Measurements from ENCODE around the gene TEX11. TPM values are rescaled to one million over a fixed set of nuclear protein-coding genes. Genes with fewer than 3 reads are reported as not detected.
"Not testable (repeated sequence)": the region's sequence is repeated elsewhere in the genome, so short reads cannot be mapped to it uniquely, and the experiment has no call there.

The TEX11 gene
- total and polyA plus RNA-seq, 4 donors = not detected

DNA sequence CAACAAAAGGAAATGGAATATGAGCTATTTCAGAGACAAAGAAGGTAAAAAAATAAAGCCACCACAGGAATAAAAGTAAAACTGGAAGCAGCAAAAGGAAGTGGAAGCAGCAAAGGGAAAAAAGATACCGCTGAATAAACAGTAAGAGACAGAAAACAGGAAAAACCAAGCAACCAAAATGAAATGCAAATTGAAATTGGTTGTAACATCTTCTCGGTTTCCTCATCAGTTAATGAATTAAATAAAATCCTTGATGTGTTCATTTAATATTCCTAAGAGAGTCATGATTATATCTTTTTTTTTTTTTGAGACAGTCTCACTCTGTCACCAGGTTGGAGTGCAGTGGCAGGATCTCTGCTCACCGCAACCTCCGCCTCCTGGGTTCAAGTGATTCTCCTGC lies 331.1 kb downstream of the TEX11 start:
- Histone ChIP-seq H3K4me1 (ENCODE audit: control insufficient read depth in 5 of 5, insufficient read depth in 5 of 5, low read length in 5 of 5) (no peaks in the 10 kb centered on the region), H3K9ac (ENCODE audit: insufficient read depth in 1 of 2, low read length in 2 of 2) (no peak overlapping the region), H3K36me3 (ENCODE audit: control insufficient read depth in 4 of 4, insufficient read depth in 4 of 4, low read length in 4 of 4) (no peaks in the 10 kb centered on the region), H3K4me3 (no peak overlapping the region), H3K27ac (ENCODE audit: low read depth in 1 of 2, low read length in 1 of 2) (no peak overlapping the region), H3K9me3 (ENCODE audit: control insufficient read depth in 4 of 4, insufficient read depth in 3 of 4, low read length in 3 of 4) (no peaks in the 10 kb centered on the region), H3K27me3 (ENCODE audit: control insufficient read depth in 3 of 3, insufficient read depth in 3 of 3, low read length in 2 of 3) (no peaks in the 10 kb centered on the region)
- 79 to 99% methylated on average over 4 of the region's 4 CpGs for WGBS, 2 donors
- no peak for DNase-seq
- TF ChIP-seq, protein P1, sequence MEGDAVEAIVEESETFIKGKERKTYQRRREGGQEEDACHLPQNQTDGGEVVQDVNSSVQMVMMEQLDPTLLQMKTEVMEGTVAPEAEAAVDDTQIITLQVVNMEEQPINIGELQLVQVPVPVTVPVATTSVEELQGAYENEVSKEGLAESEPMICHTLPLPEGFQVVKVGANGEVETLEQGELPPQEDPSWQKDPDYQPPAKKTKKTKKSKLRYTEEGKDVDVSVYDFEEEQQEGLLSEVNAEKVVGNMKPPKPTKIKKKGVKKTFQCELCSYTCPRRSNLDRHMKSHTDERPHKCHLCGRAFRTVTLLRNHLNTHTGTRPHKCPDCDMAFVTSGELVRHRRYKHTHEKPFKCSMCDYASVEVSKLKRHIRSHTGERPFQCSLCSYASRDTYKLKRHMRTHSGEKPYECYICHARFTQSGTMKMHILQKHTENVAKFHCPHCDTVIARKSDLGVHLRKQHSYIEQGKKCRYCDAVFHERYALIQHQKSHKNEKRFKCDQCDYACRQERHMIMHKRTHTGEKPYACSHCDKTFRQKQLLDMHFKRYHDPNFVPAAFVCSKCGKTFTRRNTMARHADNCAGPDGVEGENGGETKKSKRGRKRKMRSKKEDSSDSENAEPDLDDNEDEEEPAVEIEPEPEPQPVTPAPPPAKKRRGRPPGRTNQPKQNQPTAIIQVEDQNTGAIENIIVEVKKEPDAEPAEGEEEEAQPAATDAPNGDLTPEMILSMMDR (IDR thresholded peaks at IDR 0.05; ENCODE audit: control extremely low read depth, extremely low read depth) = no peak
- ATAC-seq (ENCODE audit: insufficient read depth, low FRiP score) = no peak

DNA sequence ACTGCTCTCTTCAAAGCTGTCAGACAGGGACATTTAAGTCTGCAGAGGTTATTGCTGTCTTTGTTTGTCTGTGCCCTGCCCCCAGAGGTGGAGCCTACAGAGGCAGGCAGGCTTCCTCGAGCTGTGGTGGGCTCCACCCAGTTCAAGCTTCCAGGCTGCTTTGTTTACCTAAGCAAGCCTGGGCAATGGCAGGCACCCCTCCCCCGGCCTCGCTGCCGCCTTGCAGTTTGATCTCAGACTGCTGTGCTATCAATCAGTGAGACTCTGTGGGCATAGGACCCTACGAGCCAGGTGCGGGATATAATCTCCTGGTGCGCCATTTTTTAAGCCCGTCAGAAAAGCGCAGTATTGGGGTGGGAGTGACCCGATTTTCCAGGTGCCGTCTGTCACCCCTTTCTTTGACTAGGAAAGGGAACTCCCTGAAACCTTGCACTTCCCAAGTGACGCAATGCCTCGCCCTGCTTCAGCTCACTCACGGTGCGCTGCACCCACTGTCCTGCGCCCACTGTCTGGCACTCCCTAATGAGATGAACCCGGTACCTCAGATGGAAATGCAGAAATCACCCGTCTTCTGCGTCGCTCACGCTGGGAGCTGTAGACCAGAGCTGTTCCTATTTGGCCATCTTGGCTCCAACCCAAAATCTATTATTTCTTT lies 338.5 kb downstream of the TEX11 start:
- not testable (repeated sequence) for H3K9ac ChIP-seq (ENCODE audit: insufficient read depth in 1 of 2, low read length in 2 of 2); ATAC-seq (ENCODE audit: insufficient read depth, low FRiP score); DNase-seq; H3K27me3 ChIP-seq (ENCODE audit: control insufficient read depth in 3 of 3, insufficient read depth in 3 of 3, low read length in 2 of 3); H3K4me1 ChIP-seq (ENCODE audit: control insufficient read depth in 5 of 5, insufficient read depth in 5 of 5, low read length in 5 of 5); H3K4me3 ChIP-seq; H3K9me3 ChIP-seq (ENCODE audit: control insufficient read depth in 4 of 4, insufficient read depth in 3 of 4, low read length in 3 of 4); H3K27ac ChIP-seq (ENCODE audit: low read depth in 1 of 2, low read length in 1 of 2); H3K36me3 ChIP-seq (ENCODE audit: control insufficient read depth in 4 of 4, insufficient read depth in 4 of 4, low read length in 4 of 4)
- WGBS, 2 donors = 92% methylated on average over 16 to 21 of the region's 21 CpGs

DNA sequence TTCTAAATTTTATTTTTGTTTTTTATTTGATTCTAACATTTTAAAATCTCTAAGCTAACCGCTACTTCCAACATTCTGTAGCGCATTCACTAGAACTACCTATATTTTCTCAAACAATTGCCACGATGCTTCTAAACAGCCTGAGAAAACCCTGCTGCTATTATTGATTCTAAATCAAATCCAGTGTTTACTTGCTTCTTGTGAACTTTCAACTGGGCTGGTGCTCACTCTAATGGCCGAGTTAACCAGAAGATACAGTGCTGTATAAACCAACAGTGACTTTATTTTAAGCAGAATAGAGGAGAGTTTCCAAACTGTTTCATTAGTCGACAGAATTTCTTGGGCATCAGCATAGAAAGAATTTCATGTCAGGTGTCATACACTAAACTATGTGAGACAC lies 353.6 kb downstream of the TEX11 start:
- Histone ChIP-seq H3K4me3 (no peak overlapping the region), H3K4me1 (ENCODE audit: control insufficient read depth in 5 of 5, insufficient read depth in 5 of 5, low read length in 5 of 5) (peaks cover 0 to 4% (median 0%) of the 10 kb centered on the region in 5 donors), H3K36me3 (ENCODE audit: control insufficient read depth in 4 of 4, insufficient read depth in 4 of 4, low read length in 4 of 4) (no peaks in the 10 kb centered on the region), H3K9ac (ENCODE audit: insufficient read depth in 1 of 2, low read length in 2 of 2) (no peak overlapping the region), H3K27me3 (ENCODE audit: control insufficient read depth in 3 of 3, insufficient read depth in 3 of 3, low read length in 2 of 3) (no peaks in the 10 kb centered on the region), H3K9me3 (ENCODE audit: control insufficient read depth in 4 of 4, insufficient read depth in 3 of 4, low read length in 3 of 4) (peaks cover 0 to 3% (median 0%) of the 10 kb centered on the region in 4 donors), H3K27ac (ENCODE audit: low read depth in 1 of 2, low read length in 1 of 2) (no peak overlapping the region)
- 77 to 91% methylated on average over 5 of the region's 5 CpGs for WGBS, 2 donors
- no peak for ATAC-seq (ENCODE audit: insufficient read depth, low FRiP score)
- TF ChIP-seq, protein P1 (IDR thresholded peaks at IDR 0.05; ENCODE audit: control extremely low read depth, extremely low read depth) = no peak
- no peak for DNase-seq

DNA sequence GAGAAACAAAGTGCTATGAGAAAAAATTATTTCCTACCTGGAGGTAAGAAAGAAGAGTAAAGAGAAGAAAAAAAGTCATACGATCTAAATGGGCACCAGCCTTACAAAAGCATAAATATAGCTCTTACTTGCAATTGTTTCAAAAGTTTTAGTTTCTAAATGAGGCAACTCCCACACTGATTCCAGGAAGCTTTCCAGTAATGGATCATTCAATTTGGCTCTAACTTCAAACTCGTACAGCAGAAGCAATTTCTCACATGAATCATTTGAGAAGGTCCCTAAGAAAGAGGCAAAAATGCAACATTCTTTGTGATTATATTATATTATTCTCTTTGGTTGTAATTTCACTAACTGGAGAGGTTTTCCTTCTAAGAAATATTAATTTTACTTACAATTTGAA lies 354.0 kb downstream of the TEX11 start:
- peaks cover 0 to 3% (median 0%) of the 10 kb centered on the region in 4 donors for H3K9me3 ChIP-seq (ENCODE audit: control insufficient read depth in 4 of 4, insufficient read depth in 3 of 4, low read length in 3 of 4)
- no peak for ATAC-seq (ENCODE audit: insufficient read depth, low FRiP score)
- H3K36me3 ChIP-seq (ENCODE audit: control insufficient read depth in 4 of 4, insufficient read depth in 4 of 4, low read length in 4 of 4) = no peaks in the 10 kb centered on the region
- no peak overlapping the region for H3K9ac ChIP-seq (ENCODE audit: insufficient read depth in 1 of 2, low read length in 2 of 2)
- H3K4me1 ChIP-seq (ENCODE audit: control insufficient read depth in 5 of 5, insufficient read depth in 5 of 5, low read length in 5 of 5) = peaks cover 0 to 4% (median 0%) of the 10 kb centered on the region in 5 donors
- 38 to 61% methylated on average over 2 of the region's 2 CpGs for WGBS, 2 donors
- H3K27me3 ChIP-seq (ENCODE audit: control insufficient read depth in 3 of 3, insufficient read depth in 3 of 3, low read length in 2 of 3) = no peaks in the 10 kb centered on the region
- H3K4me3 ChIP-seq = no peak overlapping the region
- DNase-seq = peak in 1 of 3 donors; percentile 4
- no peak overlapping the region for H3K27ac ChIP-seq (ENCODE audit: low read depth in 1 of 2, low read length in 1 of 2)
- TF ChIP-seq, protein P1 (IDR thresholded peaks at IDR 0.05; ENCODE audit: control extremely low read depth, extremely low read depth) = no peak
